ENCODE results near the gene B3GNT8. TPM values are rescaled to one million over a fixed set of nuclear protein-coding genes. Genes with fewer than 3 reads are reported as not detected.

The B3GNT8 gene
- total and polyA plus RNA-seq, 2 donors: 0.69 to 4.5 TPM

GRCh38 chr19:41428481-41428859, 1.3 kb upstream of the B3GNT8 start:
- DNase-seq (ENCODE audit: extremely low spot score): no peak
- Histone ChIP-seq H3K36me3 (ENCODE audit: insufficient read depth) (peaks cover 6% of the 10 kb centered on the region), H3K27ac (ENCODE audit: low read depth) (peak overlapping the region; percentile 88), H3K4me3 (ENCODE audit: low read depth, low read length) (no peak overlapping the region), H3K4me1 (ENCODE audit: insufficient read depth) (no peaks in the 10 kb centered on the region)
- 59% methylated on average over 1 of the region's 1 CpG for WGBS

DNA sequence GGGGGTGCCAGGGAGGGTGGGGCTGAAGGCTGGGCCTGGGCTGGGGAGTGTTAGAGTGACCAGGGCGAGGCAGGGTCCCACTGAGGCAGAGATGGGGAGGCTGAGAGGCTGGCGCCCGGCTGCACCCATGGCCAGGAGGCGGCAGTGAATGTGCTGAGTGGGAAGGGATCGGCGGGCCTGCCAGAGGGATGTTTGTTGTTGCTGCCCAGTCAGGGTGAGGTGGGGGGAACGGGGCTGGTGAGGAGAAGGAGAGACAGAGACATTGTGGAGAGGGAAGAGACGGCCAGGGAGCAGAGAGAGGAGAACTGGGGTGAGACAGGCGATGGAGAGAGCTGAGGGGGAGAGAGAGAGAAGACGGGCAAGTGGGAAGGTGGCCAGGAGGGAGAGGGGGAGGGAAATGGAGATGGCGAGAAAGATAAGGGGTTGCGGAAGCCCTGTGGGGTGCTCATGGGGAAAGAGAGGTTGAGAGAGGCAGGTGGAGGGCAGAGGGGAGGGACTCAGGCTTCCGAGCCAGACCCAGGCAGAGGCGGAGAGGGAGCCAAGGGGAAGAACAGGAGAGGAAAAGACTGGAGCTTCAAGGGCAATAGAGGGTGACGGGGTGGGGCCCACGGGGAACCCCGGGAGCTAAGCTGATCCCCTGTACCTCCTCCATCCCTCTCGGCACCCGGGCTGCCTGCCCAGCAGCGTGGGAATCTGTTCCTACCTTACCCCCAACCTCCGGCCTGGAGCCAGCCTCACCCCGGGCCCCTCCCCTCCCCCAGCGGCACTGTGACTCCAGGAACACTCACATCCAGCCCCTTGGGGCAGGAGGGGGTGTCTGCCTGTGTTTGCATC, 690 bp upstream of the B3GNT8 start:
- peak overlapping the region; percentile 35 for H3K4me3 ChIP-seq (ENCODE audit: low read depth, low read length)
- H3K36me3 ChIP-seq (ENCODE audit: insufficient read depth): peaks cover 2% of the 10 kb centered on the region
- DNase-seq (ENCODE audit: extremely low spot score): no peak
- peak overlapping the region; percentile 88 for H3K27ac ChIP-seq (ENCODE audit: low read depth)
- no peaks in the 10 kb centered on the region for H3K4me1 ChIP-seq (ENCODE audit: insufficient read depth)
- WGBS: 4% methylated on average over 23 of the region's 23 CpGs

GRCh38 chr19:41426116-41426841, 895 bp downstream of the B3GNT8 start:
- H3K27ac ChIP-seq (ENCODE audit: low read depth): no peak overlapping the region
- H3K36me3 ChIP-seq (ENCODE audit: insufficient read depth): peaks cover 2% of the 10 kb centered on the region

DNA sequence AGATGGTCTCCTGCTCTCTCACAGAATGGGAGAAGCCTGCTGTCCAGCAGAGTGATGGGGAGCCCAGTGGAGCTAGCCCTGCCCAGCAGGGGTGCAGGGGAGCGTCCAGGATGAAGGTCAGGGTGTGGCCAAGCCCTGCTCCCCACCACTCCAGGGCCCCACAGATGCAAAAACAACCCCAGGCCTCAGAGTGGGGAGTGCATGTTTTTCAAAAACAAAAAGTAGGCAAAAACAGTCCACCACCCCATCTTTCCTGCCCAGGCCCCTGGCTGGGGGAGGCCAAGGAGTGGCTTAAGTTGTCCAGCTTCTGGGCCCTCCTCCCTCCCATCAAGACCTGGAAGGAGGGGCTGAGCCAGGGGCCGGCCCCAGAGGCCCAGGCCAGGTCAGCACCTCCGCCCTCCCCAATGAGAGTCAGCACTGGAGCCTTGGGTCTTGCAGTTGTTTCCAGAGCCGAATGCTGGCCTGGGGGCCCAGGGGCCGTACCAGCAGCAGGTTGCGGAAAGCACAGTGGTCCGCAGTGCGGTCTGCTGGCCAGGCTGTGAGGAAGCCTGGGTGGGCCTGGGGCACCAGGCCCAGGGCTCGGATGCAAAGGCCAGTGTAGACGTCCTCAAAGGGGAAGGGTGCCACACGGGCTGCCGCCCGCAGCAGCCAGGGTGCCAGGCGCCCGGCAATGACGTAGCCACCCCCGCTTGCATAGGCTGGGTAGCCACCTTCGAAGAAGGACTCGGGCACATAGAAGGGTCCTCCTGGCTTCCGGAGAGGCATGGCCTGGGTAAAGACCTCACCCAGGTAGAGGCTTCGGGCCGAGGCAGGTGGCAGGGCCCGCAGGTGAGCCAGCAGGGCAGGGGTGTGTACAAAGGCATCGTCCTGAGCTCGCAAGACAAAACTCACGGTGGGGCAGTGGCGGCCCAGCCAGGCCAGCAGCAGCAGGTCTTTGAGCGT, 1.7 kb downstream of the B3GNT8 start:
- Histone ChIP-seq H3K4me3 (ENCODE audit: low read depth, low read length) (no peak overlapping the region), H3K4me1 (ENCODE audit: insufficient read depth) (no peaks in the 10 kb centered on the region), H3K27ac (ENCODE audit: low read depth) (no peak overlapping the region), H3K36me3 (ENCODE audit: insufficient read depth) (peaks cover 2% of the 10 kb centered on the region)
- DNase-seq (ENCODE audit: extremely low spot score): no peak
- 91% methylated on average over 28 of the region's 28 CpGs for WGBS

More at GRCh38 chr19:41426116-41426841, 895 bp downstream of the B3GNT8 start:
- WGBS: 78% methylated on average over 36 of the region's 36 CpGs
- H3K4me3 ChIP-seq (ENCODE audit: low read depth, low read length): peak overlapping the region; percentile 35
- no peak for DNase-seq (ENCODE audit: extremely low spot score)
- H3K4me1 ChIP-seq (ENCODE audit: insufficient read depth): no peaks in the 10 kb centered on the region

DNA sequence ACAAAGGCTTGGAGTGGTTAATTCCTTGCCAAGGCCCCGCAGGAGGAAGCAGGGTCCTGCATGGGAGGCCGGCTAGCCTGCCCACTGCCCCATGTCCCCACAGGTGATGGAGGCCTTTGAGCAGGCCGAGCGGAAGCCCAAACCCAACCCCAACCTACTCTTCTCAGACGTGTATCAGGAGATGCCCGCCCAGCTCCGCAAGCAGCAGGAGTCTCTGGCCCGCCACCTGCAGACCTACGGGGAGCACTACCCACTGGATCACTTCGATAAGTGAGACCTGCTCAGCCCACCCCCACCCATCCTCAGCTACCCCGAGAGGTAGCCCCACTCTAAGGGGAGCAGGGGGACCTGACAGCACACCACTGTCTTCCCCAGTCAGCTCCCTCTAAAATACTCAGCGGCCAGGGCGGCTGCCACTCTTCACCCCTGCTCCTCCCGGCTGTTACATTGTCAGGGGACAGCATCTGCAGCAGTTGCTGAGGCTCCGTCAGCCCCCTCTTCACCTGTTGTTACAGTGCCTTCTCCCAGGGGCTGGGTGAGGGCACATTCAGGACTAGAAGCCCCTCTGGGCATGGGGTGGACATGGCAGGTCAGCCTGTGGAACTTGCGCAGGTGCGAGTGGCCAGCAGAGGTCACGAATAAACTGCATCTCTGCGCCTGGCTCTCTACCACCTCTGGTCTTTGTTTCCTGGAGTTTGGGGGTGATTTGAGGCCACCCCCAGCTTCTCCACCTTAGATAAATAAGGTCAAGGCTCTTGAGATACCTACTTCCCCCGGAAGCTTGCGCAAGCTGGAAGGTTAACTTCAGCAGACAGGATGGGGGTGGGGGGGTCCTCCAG, 2.6 kb downstream of the B3GNT8 start:
- H3K36me3 ChIP-seq (ENCODE audit: insufficient read depth): peaks cover 2% of the 10 kb centered on the region
- H3K4me1 ChIP-seq (ENCODE audit: insufficient read depth): no peaks in the 10 kb centered on the region
- WGBS: 87% methylated on average over 21 of the region's 21 CpGs

DNA sequence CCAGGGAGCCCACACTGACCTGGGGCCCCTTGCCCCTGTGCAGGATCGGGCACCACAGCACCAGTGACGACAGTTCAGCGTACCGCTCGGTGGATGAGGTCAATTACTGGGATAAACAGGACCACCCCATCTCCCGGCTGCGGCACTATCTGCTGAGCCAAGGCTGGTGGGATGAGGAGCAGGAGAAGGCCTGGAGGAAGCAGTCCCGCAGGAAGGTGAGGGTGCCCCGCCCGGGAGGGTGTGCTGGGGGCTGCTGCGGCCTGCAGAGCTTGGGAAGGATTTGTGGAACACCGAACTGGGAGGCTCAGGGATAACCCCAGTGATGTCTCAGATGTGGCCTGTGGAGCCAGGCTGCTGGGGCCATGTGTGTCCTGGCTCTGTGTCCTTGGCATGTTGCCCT, 4.2 kb downstream of the B3GNT8 start:
- Histone ChIP-seq H3K4me3 (ENCODE audit: low read depth, low read length) (no peak overlapping the region), H3K36me3 (ENCODE audit: insufficient read depth) (peaks cover 2% of the 10 kb centered on the region), H3K27ac (ENCODE audit: low read depth) (no peak overlapping the region), H3K4me1 (ENCODE audit: insufficient read depth) (no peaks in the 10 kb centered on the region)
- DNase-seq (ENCODE audit: extremely low spot score): no peak
- 93% methylated on average over 12 of the region's 12 CpGs for WGBS

More for the DNA sequence above, 2.6 kb downstream of the B3GNT8 start:
- no peak overlapping the region for H3K4me3 ChIP-seq (ENCODE audit: low read depth, low read length)
- no peak for DNase-seq (ENCODE audit: extremely low spot score)
- no peak overlapping the region for H3K27ac ChIP-seq (ENCODE audit: low read depth)

DNA sequence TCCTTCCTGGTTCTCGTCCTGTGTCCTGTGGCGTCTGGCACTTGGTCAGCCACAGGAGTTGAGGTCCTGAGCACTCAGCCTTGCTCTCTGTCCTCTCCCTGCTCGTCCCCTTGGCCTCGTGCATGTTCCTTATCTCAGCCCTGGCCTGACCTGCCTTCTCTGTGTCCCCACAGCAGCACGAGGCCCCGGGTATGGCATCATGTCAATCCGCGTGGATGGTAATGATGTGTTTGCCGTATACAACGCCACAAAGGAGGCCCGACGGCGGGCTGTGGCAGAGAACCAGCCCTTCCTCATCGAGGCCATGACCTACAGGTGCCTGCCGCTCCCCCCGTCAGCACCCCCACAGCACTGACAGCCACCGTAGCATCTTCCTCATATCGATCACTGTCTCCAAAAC, 4.7 kb downstream of the B3GNT8 start:
- Histone ChIP-seq H3K27ac (ENCODE audit: low read depth) (no peak overlapping the region), H3K36me3 (ENCODE audit: insufficient read depth) (peaks cover 2% of the 10 kb centered on the region), H3K4me3 (ENCODE audit: low read depth, low read length) (no peak overlapping the region), H3K4me1 (ENCODE audit: insufficient read depth) (no peaks in the 10 kb centered on the region)
- no peak for DNase-seq (ENCODE audit: extremely low spot score)
- WGBS: 85% methylated on average over 18 of the region's 18 CpGs

- Histone ChIP-seq H3K4me1 (ENCODE audit: insufficient read depth) (no peaks in the 10 kb centered on the region), H3K27ac (ENCODE audit: low read depth) (no peak overlapping the region), H3K4me3 (ENCODE audit: low read depth, low read length) (no peak overlapping the region), H3K36me3 (ENCODE audit: insufficient read depth) (peaks cover 2% of the 10 kb centered on the region)
- 93% methylated on average over 20 of the region's 20 CpGs for WGBS
- no peak for DNase-seq (ENCODE audit: extremely low spot score)
These were observed 5.2 kb downstream of the B3GNT8 start for GRCh38 chr19:41421973-41422372.

DNA sequence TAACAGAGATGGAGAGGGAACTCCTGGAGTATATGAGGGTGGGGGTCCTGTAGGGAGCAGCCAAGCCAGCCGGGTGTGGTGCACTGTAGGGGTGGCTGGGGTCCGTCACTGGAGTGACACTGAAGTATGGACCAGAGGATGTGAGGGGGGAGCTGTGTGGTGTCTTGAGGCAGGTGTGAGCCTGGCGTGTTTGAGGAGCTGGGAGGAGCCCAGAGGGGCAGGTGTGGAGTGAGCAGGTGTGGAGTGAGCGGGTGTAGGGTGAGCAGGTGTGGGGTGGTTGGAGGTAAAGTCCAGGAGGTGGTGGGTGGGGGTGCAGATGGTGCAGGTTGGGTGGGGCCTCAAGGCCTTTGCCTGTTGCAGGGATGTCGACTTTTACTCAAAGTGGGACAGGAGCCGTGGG, 5.9 kb downstream of the B3GNT8 start:
- DNase-seq (ENCODE audit: extremely low spot score): no peak
- H3K27ac ChIP-seq (ENCODE audit: low read depth): no peak overlapping the region
- peaks cover 2% of the 10 kb centered on the region for H3K36me3 ChIP-seq (ENCODE audit: insufficient read depth)
- H3K4me1 ChIP-seq (ENCODE audit: insufficient read depth): no peaks in the 10 kb centered on the region
- 92% methylated on average over 6 of the region's 6 CpGs for WGBS
- H3K4me3 ChIP-seq (ENCODE audit: low read depth, low read length): no peak overlapping the region

DNA sequence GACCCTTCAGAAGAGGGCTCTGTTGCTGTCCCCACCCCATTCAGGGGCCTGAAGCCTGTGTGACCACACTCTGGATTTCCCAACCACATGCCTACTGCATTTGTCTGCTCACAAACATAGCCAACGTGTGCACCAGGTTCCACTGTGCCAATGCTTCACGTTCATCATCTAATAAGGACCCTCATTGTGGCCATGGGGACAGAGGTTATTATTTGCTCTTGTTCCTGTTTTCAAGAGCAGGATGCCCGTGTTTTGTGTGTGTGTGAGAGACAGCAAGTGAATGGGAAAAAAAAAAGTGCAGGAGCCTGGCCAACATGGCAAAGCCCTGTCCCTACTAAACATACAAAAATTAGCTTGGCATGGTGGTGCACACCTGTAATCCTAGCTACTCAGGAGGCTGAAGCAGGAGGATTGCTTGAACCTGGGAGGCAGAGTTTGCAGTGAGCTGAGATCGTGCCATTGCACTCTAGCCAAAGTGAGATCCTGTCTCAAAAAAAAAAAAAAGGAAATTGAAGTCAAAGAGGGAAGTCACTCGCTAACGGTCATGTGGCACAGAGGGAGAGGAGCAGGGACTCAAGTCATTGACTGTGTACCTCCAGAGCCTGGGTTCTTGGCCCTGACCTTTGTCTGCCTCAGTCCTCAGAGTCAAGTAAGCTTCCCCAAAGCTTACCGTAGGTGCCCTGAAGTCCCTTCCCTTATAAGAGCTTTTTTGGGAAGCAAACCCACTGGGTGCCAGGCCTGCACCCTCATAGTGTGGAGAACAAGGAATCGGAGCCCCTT, 6.9 kb downstream of the B3GNT8 start:
- no peak overlapping the region for H3K4me3 ChIP-seq (ENCODE audit: low read depth, low read length)
- peaks cover 2% of the 10 kb centered on the region for H3K36me3 ChIP-seq (ENCODE audit: insufficient read depth)
- H3K27ac ChIP-seq (ENCODE audit: low read depth): no peak overlapping the region
- 80% methylated on average over 8 of the region's 8 CpGs for WGBS
- H3K4me1 ChIP-seq (ENCODE audit: insufficient read depth): no peaks in the 10 kb centered on the region
- no peak for DNase-seq (ENCODE audit: extremely low spot score)

- 95% methylated on average over 12 of the region's 12 CpGs for WGBS
- DNase-seq (ENCODE audit: extremely low spot score): no peak
- H3K27ac ChIP-seq (ENCODE audit: low read depth): no peak overlapping the region
- H3K4me3 ChIP-seq (ENCODE audit: low read depth, low read length): no peak overlapping the region
- no peaks in the 10 kb centered on the region for H3K4me1 ChIP-seq (ENCODE audit: insufficient read depth)
- H3K36me3 ChIP-seq (ENCODE audit: insufficient read depth): no peaks in the 10 kb centered on the region
These were observed 10.9 kb downstream of the B3GNT8 start for GRCh38 chr19:41416194-41416674.

- no peaks in the 10 kb centered on the region for H3K4me1 ChIP-seq (ENCODE audit: insufficient read depth)
- no peaks in the 10 kb centered on the region for H3K36me3 ChIP-seq (ENCODE audit: insufficient read depth)
- 93% methylated on average over 9 of the region's 9 CpGs for WGBS
- H3K27ac ChIP-seq (ENCODE audit: low read depth): no peak overlapping the region
- H3K4me3 ChIP-seq (ENCODE audit: low read depth, low read length): no peak overlapping the region
- DNase-seq (ENCODE audit: extremely low spot score): no peak
These were observed 12.0 kb downstream of the B3GNT8 start for GRCh38 chr19:41415154-41415571.

All from urinary bladder (tissue), 4 donors.